ENCODE results near the gene CDKN2B-AS1.

GRCh38 chr9:22117511-22118384, 123.2 kb downstream of the CDKN2B-AS1 start:
- TF ChIP-seq CTCF (tag by site-specific recombination; IDR thresholded peaks at IDR 0.05) (no peak), ZNF391 (tag by site-specific recombination; IDR thresholded peaks at IDR 0.05; ENCODE audit: borderline replicate concordance, low read depth) (no peak), ZNF513 (tag by site-specific recombination; IDR thresholded peaks at IDR 0.05) (no peak), PRDM10 (tag by site-specific recombination; IDR thresholded peaks at IDR 0.05) (peak; percentile 81)
